CD4-positive, alpha-beta T cell treated with Interleukin-15 for 1 hour (primary cell): ENCODE measurements around the gene PXK.
"Not testable (repeated sequence)": the region's sequence is repeated elsewhere in the genome, so short reads cannot be mapped to it uniquely, and the experiment has no call there.

Experiments
- DNase-seq: peaks from one replicate; pipeline ENCODE4 v3.0.0-alpha.2; 2020

PXK gene

DNA sequence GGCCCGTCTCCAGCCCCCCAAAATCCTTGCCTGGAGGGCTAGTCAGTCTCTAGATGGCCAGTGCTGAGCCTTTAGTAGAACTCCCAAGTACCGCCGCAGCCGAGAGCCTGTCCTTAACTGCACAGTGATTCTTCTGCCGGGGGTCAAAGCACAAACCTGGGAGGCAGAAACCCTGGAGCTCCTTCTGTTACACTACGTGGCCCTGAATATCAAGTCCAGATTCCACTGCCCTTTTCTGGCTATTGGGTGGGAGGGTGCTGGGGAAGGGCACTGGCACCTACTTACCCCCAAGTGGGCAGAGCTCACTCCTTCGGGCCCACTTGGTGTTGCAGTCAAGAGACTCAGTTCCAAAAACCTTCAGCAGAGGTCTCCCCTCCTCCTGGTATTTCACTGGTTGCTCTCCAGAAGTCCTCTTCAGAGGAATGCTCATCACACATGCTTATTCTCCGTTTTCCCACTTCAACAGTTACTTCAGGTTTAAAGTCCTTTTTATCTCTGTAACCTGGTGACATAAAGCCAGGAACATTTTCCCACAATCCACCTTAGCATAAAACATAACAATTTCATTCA lies 90.1 kb downstream of the PXK start:
- no peak for DNase-seq

GRCh38 chr3:58424613-58425012 lies 91.9 kb downstream of the PXK start:
- no peak for DNase-seq

- no peak for DNase-seq
Observed at GRCh38 chr3:58425782-58426181, 93.1 kb downstream of the PXK start.

GRCh38 chr3:58427661-58428361 lies 95.1 kb downstream of the PXK start:
- DNase-seq, result no peak

GRCh38 chr3:58429657-58430056 lies 97.0 kb downstream of the PXK start:
- DNase-seq, result no peak

GRCh38 chr3:58432905-58433304 lies 100.2 kb downstream of the PXK start:
- no peak for DNase-seq

- DNase-seq, result peak; percentile 88
Observed at GRCh38 chr3:58433400-58434167, 100.9 kb downstream of the PXK start, which contains the start of gene PDHB. Gene PDHB, minus strand, starts transcription at chr3:58433832. Its CDS starts 23 bp downstream, at chr3:58433809.

DNA sequence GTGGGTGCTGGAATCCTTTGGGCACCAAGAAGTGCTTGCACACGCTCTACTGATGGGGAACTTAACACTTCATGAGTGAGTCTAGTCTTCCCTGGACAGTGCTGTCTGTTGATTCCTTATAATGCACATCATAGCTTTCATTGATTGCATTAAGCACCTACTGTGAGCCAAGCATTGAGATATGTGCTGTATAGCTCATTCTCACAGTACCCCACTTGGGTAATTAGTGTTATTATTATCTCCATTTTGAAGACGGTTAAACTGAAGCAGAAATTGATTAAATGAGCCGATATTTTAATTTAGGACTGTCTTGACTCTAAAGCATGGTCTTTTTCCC lies 101.4 kb downstream of the PXK start:
- DNase-seq, result no peak

- no peak for DNase-seq
Observed at GRCh38 chr3:58434511-58434910, 101.8 kb downstream of the PXK start.

- no peak for DNase-seq
Observed at GRCh38 chr3:58434990-58435389, 102.3 kb downstream of the PXK start.

DNA sequence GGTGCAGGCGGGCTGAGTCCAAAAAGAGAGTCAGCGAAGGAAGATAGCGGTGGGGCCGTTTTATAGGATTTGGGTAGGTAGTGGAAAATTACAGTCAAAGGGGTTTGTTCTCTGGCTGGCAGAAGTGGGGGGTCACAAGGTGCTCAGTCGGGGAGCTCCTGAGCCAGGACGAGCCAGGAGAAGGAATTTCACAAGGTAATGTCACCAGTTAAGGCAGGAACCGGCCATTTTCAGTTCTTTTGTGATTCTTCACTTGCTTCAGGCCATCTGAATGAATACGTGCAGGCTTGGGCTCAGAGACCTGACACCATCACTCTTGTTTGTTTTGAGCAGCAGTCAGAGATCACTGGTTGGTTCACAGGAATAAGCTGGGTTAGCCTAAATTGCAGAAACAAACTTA lies 104.6 kb downstream of the PXK start:
- not testable (repeated sequence) for DNase-seq

DNA sequence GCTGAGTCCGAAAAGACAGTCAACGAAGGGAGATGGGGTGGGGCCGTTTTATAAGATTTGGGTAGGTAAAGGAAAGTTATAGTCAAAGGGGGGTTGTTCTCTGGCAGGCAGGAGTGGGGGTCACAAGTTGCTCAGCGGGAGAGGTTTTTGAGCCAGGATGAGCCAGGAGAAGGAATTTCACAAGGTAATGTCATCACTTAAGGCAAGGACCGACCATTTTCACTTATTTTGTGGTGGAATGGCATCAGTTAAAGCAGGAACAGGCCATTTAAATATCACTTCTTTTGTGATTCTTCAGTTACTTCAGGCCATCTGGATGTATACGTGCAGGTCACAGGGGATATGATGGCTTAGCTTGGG lies 108.3 kb downstream of the PXK start:
- DNase-seq, result not testable (repeated sequence)

DNA sequence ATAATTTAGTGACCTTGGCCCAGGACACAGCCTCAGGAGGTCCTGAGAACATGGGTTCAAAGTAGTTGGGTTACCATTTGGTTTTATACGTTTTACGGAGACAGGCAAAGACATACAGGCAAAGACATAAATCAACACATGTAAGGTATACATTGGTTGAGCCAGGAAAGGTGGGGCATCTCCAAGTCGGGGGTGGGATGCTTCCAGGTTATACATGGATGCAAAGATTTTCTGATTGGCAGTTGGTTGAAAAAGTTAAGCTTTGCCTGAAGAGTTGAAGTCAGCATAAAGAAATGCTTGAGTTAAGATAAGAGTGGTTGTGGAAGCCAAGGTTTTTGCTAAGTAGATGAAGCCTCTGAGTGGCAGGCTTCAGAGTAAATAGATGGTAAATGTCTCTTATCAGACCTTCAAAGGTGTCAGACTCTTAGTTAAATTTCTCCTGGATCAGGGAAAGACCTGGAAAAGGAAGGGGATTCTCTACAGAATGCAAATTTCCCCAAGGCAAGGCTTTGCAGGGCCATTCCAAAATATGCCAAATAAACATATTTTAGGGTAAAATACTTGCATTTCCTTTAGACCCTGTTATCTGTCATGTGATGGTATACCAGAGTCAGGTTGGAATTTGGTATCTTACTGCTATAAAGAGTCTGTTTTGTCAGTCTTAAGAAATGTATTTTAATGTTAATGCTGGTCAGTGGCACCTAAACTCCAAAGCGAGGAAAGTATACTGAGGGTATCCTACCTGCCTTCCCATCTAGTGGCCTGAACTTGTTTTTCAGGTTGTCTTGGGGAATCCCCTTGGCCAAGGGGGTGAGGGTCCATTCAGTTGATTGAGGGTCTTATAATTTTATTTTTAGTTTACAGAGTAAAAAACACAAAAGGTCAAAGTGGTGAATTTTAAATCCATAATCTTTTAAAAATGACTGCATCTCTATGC lies 109.1 kb downstream of the PXK start:
- DNase-seq, result no peak

GRCh38 chr3:58452176-58452575 lies 119.5 kb downstream of the PXK start:
- DNase-seq, result no peak

GRCh38 chr3:58459160-58459559 lies 126.5 kb downstream of the PXK start:
- DNase-seq, result no peak

GRCh38 chr3:58462829-58463180 lies 130.1 kb downstream of the PXK start:
- no peak for DNase-seq

DNA sequence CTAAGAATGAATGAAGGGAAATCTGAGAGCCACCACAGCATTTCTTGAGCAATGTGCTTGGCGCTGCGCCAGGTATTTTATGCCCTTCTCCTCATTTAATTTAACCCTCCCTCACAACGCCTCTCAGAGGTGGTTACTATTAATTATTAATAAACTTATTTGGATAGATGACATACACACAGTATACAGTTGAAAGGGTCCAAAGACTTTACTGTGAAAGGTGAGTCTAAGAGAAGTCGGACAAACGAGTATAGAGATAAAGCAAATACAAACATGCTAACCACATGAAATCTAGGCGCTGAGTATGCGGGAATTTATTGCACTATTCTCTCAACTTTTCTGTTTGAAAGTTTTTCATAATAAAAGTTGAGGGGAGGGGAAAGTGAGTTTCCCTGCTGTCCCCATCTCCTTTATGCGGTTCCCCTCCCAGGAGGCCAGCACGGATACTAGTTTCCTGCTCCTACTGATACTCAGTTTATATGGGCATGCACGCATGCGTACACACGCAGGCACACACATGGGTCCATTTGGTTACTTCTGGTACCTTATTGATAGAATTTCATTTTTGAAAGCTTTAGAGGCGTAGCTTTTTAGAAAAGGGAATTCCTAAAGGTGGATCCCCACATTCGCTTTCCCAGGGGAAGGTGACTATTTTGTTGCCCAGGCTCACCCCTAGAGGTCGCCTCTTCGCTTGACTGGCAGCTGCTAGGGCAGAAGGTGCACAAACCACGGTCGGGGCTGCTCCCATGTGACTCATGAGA lies 130.7 kb downstream of the PXK start:
- peak; percentile 74 for DNase-seq

GRCh38 chr3:58463942-58464271 lies 131.2 kb downstream of the PXK start:
- no peak for DNase-seq

DNA sequence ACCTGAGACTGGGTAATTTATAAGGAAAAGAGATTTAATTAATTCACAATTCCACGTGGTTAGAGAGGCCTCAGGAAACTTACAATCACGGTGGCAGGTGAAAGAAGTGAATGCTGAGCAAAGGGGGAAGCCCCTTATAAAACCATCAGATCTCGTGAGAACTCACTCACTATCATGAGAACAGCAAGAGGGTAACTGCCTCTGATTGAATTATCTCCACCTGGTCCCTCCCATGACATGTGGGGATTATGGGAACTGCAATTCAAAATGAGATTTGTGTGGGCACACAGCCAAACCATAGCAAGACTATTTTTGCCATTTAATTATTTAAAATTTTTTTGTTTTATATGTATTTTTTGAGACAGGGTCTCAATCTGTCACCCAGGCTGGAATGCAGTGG lies 132.2 kb downstream of the PXK start:
- no peak for DNase-seq

DNA sequence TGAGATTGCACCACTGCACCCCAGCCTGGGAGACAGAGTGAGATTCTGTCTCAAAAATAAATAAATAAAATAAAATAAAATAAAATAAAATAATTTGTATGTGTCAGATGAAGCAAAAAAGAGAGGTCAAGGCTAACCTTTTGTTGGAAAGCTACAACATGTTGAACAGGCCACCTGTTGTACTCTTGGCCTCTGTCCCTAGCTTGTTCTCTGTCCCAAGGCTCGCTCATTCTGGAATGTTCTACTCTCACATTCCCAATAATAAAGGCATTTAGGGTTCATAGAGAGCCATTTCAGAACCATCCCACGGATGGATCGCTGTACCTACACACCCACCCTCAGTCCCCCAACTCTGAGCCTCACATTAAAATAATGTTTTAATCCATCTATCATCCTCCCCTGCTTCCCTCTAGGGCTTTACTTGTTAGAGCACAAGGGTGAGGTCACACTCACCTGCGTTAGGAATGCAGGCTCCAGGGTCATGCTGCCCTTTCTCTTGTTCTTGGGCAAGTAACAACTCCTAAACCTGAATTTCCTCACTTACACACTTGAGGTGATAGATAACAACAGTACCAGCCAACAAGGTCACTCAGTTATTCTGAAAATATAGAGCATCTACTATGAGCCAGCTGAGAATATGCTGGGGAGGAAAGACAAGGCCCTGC lies 134.3 kb downstream of the PXK start:
- no peak for DNase-seq

DNA sequence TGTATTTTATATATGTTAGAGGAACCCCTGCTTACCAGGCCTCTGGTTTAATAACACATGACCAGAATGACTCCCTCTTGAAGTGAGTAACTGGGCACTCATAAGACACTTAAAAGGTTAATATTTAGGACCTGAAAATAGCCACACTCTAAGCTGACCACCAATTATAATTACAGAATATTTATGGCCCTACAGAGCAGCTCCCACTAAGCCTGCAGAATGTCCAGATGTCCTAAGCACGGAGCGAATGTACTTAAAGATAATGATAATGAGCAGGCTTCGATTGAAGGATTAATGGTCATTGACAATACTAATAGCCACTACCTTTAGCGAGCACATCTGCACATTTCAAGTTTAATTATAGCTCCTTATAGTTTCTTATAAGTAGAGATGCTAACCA lies 136.4 kb downstream of the PXK start:
- no peak for DNase-seq

DNA sequence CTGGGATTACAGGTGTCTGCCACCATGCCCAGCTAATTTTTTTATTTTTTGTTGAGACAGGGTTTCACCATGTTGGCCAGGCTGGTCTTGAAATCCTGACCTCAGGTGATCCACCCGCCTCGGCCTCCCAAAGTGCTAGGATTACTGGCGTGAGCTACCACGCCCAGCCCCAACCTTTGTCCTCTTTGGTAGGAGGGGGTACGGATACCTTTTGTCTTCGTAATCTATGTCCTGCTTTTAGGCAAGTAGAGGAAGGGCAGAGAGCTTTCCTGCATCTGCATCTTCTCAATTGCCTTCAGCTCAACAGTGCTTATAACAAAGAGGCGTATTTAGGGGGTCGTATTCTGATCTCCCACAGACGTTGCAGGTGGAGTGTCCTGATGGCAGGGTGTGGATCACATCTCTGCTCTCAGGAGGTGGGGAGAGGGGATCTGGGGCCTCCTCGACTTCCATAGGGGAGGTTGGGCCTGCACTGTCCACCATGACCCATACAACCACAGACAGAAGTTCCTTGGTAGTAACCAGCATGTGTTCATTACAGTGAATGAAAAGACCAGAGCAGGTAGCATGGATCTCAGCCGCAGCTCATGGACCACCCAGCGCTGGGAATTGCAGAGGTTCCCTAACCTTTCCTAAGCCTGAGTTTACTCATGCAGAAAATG lies 137.8 kb downstream of the PXK start:
- no peak for DNase-seq
